Embryonic facial prominence (tissue), 1 donor: ENCODE results near the gene PPT1.
A peak's percentile ranks its signal among the peaks of the same experiment; 100 is the strongest.

Experiments
- DNase-seq: peaks from one replicate; pipeline ENCODE4 v3.0.0-alpha.2; 2016; ENCODE audit errors: extremely low spot score

PPT1 gene

DNA sequence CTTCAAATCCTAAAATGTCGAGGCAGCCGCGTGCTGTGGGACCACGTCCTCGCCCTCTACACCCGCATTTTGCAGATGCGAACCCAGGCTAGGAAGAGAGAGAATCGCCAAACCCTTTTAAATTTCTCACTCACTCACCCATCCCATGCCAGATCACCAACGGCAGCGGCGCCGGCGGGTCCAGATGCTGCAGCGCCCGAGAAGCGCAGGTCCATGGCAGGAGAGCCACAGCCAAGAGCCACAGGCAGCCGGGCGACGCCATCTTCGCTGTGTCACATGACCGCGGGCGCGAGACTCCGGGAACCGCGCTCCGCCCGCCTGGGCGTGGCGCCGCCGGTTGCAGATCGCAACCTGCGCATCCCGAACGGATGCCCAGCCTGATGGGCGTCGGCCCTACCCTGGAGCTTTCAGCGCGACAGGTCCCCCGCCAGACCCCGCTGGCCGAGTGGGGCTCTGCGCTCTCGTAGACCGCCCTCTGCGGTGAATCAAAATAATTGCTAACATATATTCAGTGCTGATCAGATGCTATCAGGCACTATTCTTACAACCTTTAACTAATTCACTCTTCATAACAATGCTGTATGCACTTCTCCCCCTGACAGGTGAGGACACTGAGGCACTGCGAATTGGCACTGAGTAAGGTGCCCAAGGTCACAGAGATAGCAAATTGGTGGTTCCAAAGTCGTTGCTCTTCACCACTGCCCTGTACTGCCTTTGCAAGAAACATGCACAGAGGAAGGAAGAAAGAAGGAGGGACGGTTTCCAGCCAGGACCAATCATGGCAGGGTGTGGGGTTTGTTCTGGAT is at the start of gene PPT1:
Gene PPT1 (minus strand): TSS at position 276 of the 806 bp plus-strand sequence. CDS start 14 bp downstream, at position 262.
- peak; percentile 25 for DNase-seq

DNA sequence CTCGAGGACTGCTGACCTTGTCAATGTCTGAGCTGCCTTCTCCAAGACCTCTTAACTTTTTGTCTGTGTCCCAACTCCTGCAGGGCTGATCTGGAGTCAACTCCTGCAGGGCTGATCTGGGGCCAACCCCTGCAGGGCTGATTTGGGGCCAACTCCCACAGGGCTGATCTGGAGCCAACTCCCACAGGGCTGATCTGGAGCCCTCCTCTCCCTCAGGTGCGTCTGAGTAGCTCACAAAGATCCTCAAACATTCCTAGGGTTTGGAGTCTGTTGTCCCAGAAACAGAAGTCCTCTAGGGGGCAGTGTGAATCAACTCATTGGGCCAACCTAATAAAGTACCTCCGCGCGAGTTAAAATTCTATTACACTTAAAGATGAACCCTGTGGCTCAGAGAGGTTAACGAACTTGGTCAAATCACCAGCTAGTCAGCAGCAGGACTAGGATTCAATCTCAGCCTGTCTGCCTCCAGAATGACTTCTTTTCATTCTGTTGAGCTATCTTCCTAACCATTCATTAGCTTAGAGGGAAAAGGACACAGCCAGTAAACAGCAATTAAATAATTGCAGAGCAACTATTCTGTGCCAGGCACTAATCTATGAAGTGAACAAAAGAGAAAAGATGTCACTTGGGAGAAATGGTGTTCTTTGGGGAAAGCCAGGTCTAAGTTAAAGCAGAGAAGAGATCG is 47.0 kb upstream of the PPT1 start:
- no peak for DNase-seq

DNA sequence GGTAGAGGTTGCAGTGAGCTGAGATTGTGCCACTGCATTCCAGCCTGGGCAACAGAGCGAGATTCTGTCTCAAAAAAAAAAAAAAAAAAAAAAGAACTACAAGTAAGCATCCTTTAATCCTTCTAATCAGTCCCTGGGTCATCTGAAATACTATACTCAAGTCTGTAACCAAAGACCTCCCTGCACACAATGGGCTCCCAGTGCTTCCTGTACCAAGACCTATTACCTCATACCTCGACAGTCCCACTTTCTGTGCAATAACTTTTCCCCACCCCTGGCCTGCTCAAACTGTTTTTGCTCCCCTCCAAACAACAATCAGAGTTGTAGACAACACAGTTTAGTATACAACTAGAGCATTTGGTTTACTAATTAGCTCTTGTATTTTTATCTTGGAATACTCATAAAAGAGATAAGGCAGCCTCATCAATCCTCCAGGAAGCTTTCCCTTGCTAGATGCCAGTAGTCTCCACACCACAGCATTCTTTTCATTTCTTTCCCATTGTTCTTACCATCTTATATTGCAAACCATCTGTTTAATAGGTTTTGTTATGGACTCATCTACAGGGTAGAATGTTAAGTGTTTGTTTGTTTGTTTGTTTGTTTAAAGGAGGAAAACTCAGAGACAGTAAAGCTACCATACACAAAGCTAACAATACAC is 45.0 kb upstream of the PPT1 start:
- no peak for DNase-seq

DNA sequence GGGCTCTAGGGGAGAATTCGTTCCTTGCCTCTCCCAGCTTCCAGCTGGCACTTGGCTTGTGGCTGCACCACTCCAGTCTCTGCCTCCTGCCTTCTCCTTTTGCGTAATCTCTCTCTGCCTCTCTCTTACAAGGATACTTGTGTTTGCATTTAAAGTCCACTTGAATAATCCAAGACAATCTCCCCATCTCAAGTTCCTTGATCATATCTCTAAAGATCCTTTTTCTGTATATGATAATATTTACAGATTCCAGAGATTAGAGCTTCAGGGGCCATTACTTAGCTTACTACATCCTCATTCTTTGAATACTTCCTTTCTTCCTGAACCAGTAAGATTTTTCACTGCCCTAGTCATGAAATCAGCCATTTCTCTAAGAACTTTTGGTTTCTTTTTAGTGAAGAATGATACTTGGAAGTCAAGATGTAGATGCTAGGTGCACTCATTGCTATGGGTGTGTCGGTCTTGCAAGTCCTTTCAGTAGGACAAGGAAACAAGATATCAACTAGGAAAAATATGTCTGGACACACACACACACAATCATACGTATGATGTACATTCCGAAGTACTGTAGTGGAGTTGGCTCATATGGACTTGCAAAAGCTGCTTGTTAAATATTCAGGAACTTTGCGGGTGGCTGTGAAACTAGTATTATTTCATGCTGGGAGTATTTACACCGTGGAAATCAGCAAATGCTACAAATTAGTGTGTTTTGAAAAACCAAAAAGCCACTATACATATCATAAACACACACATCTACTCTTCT is 43.3 kb upstream of the PPT1 start:
- no peak for DNase-seq

DNA sequence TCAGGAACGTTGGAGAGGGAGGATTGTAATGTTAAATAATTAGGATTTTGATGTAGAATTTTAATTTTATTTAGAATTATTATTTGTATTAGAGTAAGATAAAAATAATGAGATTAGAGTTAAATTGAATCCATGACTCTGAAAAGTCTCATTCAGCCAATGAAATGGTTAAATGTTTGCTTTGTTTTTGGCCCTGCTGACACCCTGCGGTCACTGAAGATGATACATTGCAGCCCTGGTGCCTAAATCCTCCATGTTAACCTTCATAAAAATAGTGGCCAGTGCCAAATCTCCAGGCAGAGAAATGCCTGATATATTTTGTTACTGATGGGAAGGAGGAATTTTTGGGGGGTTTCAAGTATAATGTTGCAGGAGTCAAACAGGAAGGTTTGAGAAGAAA is 36.8 kb upstream of the PPT1 start:
- DNase-seq = no peak

DNA sequence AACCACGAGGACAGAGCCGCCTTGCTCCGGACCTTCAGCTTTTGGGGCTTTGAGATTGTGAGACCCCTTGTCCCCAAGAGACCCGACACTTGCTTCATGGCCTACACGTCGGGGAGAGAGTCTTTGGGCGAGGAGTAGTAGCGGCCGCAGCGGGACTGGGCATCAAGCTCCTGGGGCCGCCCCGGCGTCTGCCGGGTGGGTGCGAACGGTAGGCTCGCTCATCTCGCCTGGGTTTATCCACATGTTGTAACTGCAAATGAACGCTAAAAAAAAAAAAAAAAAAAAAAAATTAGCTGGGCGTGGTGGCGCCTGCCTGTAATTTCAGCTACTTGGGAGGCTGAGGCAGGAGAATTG is 36.2 kb upstream of the PPT1 start:
- DNase-seq = no peak

DNA sequence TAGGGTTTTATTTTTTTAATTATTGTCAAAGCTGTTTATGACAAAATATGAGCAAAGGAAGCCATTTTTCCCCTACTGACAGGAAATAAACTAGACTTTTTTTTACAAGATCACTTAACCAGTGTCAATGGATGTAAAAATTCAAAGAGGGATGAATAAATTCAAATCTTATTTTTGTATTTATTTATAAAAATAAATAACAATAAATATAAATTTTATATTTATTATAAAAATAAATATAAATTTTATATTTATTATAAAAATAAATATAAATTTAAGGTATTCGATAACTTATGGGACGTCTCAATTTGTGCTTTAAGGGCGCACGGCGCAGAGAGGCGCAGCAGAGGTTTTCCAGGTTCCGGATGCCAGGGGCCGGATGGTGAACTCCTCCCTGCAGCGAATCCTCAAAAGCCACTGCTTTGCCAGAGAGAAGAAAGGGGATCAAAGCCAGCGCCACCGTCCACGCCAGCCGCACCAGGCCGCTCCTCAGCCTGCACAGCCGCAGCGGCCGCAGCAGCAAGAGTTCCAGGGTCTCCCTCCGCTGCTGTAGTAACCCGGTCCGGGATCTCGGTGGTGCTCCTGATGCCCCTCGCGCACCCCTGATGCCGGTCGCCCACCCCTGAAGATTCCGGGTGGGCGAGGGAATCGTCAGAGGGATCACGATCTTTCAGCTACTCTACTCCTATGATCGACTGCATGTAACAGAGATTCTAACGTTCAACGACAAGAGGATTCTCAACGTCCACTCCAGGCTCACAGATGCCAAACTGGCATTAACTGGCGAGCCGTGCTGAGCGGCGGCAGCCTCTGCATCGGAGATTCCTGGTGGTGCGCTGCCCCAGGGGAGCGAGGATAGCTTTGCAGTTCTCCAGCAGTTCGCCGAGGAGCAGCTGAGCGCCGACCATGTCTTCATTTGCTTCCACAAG is 35.6 kb upstream of the PPT1 start:
- DNase-seq = no peak

DNA sequence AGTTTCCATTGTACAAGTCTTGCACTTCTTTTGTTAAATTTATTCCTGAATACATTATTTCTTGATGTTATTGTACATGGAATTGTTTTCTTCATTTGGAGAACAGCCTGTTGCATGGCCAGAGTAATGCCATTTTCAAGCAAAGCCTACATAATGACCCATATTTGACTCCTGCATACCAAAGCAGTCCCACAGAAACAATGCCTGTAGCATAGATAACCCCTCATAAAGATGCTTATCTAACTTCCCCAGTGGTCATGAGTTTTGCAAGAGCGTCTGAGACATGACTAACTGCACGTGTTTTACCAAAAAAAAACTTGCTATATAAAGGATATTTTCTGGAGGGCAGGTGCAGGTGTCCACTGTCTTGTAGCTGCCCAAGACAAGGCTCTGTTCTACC is 33.8 kb upstream of the PPT1 start:
- no peak for DNase-seq

DNA sequence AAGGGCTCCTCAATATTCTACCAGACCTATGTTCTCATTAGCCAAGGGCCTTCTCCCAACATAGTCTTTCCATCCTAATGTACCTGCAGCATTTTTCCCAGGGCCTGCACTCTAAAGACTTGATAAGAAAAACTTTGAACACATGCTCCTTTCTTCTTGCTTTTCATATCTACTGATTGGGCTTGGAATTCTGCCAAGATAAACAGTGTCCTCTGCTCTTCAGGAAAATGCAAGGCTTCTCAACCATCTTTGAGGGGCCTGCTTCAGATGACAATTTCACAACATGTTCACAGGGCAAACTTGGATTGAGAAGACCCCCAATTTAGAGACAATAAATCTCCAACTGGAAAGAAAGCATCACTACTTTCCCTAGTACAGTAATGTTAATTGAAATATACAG is 25.8 kb upstream of the PPT1 start:
- no peak for DNase-seq

DNA sequence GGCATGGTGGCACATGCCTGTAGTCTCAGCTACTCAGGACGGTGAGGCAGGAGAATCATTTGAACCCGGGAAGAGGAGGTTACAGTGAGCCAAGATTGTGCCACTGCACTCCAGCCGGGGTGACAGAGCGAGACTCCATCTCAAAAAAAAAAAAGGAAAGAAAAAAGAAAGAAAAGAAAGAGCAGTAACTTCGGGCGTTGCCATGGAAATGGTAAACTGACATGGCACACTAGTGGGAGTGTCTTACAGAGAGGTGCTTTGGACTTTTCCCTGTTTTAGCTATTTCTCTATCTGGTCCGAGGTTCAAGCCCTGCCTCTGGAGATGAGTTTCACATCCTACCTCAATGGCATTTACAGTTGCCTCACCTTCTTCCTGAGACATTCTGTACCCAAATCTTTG is 23.1 kb upstream of the PPT1 start:
- no peak for DNase-seq

DNA sequence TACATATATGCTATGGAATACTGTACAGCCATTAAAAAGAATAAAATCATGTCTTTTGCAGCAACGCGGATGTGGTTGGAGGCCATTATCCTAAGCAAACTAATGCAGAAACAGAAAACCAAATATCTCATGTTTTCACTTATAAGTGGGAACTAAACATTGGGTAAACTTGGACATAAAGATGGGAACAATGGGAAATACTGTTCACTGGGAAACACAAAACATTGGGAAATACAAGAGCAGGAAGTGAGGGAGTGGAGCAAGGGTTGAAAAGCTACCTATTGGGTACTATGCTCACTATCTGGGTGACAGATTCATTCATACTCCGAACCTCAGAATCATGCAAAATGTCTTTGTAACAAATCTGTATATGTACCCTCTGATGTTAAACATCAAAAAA is 17.3 kb upstream of the PPT1 start:
- DNase-seq = no peak

DNA sequence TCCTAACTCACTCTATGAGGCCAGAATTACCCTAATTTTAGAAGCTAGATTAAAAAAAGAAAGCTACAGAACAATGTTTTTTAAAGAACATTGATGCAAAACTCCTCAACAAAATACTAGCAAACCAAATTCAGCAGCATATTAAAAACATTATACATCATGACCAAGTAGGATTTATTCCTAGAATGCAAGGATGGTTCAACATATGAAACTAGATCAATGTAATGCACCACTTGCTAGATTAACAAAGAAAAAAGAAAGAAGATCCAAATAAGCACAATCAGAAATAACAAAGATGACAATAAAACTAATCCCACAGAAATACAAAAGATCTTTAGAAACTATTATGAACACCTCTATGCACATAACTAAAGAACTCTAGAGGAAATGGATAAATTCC is 13.3 kb upstream of the PPT1 start:
- no peak for DNase-seq

DNA sequence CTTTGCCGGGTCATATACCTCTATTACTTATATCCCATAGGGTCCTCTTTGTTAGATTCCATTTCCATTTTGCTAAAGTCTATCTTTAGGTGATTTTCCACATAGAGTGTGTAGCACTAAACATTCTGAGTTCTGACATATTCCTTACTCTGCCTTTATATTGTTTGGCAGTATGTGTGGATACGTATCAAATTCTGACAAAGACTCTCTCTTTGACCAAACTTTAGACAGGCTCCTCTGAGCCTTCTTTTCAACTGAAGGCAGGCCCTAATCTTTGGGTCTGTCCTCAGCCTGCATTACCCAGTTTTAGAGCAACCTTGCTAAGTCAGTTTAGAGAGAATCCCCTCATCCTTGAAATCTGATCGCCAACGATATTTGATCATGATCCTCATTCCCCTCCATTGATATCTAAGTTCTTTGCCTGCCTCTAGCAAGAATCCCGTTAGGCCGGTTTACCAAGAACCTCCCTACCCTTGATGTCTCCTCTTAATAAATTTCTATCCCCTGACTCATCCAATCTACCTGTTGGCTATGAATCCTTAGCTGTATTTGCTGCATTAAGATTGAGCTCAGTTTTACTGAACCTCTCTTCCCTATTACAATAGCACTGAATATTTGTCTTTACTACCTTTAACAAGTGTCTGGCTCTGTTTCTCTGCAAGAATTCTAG is 10.4 kb upstream of the PPT1 start:
- peak; percentile 12 for DNase-seq

DNA sequence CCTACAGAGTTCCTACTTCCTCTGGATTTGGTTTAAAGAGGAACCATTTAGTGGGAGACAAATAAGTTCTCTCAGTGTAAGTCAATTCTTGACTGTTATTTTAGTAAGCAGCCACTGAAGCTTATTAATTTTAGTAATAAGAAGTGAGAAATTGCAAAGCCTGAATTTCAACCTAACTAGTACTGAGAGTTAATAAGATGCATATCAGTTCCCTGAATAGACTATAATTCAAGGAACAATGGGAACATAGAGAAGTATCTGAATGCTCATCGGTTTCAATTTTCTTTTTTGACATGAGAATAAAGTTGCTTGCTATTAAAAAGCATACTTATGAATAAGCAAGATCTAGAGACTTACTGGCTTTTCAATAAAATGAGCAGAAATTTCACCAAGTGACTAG is 8.0 kb upstream of the PPT1 start:
- DNase-seq = no peak

DNA sequence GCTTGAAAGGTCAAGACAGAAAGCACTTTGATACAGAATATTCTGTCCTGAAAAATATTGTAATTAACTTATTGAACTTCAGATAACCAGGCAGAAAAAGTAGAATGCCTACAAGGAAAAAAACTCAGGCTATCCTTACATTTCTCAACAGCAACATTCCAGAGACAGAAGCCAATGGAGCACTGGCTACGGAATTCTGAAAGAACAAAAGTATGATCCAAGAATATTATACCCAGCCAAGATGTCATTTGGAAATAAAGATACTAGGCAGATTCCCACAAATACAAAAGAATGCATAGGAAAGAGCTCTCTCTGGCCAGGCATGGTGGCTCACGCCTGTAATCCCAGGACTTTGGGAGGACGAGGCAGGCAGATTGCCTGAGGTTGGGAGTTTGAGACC is 5.8 kb upstream of the PPT1 start:
- no peak for DNase-seq

DNA sequence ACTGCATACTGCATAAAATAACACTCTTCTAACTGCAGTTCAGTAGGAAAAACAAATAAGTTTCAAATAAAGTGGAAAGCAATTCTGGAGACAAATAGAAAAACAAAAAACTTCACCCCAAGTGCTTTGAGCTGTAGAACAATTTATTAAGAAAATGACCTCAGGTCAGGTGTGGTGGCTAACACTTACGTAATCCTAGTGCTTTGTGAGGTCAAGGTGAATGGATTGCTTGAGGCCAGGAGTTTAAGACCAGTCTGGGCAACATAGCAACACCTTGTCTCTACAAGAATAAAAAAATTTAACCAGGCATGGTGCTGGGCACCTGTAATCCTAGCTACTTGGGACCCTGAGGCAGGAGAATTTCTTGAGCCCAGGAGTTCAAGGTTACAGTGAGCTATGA is 5.0 kb upstream of the PPT1 start:
- no peak for DNase-seq

DNA sequence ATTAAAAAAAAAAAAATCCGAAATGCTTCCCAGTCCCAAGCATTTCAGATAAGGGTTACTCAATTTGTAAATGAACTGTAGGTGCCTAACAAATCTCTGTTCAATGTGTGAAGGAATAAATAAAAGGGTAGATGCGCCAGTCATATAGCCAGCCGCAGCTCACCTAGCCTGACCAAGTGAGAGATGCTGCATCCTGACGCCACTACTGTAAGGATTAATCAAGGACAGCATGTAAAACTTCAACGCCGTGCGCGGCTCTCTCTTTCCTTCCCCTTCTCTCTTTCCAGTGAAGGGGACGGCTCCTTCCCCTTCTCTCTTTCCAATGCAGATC is 441 bp downstream of the PPT1 start:
- DNase-seq = no peak

DNA sequence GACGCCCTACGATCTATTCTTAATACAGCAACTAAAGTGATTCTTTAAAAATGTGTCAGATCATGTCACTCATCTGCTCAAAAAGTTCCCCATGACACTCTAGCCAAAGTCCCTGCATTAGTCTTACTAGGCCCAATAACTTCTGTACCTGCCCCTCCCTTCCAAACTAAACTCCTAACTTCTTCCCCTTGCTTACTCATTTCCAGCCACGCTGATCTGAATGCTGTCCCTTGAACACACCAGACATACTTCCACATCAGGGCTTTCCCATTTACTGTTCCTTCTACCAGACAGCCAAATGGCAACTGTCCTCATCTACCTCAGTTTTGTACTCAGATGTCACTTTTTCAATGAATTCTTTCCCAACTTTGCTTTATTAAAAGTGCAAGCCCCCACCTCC is 1.2 kb downstream of the PPT1 start:
- DNase-seq = no peak

DNA sequence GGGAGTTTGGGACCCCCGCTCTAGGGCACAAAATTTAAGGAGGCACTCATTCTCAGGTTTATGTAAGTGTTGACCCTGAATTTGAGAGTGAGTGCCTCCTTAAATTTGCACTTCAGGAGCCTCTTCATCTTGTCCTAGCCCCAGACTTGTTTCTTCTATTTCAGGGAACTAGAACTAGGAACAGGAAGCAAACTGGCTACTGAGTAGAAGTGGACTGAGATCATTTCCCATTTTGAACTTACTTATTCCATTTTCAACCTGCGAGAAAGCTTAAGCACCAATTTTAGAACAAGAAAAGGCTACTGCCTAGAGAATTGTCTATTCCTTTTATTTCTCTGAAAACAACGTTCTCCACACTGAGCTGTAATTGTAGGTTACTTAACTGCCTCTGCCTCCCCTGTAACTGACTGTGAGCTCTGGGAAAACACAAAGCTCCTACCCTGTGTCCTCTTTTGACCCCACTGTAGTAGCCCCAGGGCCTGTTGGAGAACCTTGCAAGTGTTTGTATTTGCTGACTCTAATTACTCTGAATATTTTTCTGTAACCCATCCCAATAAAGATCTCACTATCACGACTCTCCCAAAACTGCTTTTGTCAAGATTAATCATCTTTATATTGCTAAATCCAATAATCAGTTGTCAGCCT is 2.5 kb downstream of the PPT1 start:
- DNase-seq = no peak
